ENCODE measurements around the gene LRRC15. TPM values are rescaled to one million over a fixed set of nuclear protein-coding genes. Genes with fewer than 3 reads are reported as not detected.

LRRC15 gene
- total RNA-seq, 2 experiments from 2014 or later: not detected

DNA sequence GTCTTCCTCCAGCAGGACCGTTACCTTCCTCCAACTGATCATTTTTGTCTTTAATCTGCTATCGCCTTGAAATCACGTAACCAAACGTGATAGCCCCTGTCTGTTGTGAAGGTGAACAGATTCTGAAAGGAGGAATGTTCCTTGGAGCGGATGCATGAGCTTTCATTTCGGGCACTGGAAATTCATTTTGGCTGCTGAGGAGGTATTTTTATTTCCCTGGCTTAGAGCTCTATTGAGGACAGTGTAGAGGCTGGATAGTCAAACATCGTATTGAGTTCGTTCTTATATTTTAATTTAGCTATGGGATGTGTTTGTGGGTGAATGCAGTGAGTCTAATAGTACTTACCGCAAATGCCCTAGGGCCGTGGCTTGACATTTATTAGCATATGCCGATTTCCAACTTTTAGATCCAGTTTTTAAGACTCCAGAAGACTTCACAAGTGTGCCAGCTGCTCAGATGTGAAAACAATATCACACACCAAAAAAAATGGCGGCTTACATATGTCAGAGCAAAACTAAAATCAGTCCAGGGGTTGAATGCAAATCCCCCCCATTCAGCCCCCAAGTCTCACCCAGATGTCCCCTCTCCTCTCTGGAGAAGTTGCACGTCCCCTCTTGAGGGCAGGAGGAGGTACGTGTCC is 40.5 kb downstream of the LRRC15 start:
- DNase-seq (ENCODE audit: low spot score): no peak
- BruUV-seq (replicated peaks): no TSS peak
- POLR2A ChIA-PET: no interaction called here

DNA sequence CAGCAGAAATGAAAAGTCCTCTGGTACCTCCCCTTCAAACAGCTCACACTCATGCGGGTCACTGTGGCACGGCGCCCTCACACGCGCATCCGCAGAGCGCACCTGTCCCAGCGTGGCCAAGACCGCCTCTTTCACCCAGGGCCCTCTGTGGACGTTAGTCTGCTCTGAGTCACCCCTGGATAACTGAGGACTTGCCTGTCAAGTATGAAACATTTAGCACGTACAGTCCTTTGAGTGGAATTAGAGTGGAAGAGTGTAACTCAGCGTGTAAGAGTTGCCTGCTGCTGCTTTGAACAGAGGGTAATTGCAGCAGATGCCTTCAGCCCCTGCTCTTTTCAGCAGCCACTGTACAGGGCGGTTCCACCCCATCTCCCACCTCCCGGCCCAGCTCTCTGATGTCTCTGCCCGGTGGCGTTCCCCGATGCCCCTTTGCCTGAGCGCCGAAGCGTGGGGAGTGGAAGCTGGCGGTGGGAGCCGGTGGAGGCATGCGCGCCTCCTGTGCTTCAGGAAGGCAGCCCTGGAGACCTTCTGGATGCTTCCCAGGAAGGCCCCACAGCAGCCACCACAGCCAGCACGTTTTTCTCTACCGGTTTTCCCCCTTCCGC is 41.4 kb downstream of the LRRC15 start:
- Histone ChIP-seq H3K9me2 (ENCODE audit: insufficient read depth, low read length) (no peaks in the 10 kb centered on the region), H3K4me3 (ENCODE audit: low read depth, low read length, poor library complexity, severe bottlenecking) (no peak overlapping the region), H3K79me2 (ENCODE audit: insufficient read depth, low read depth, low read length) (no peaks in the 10 kb centered on the region), H3K27ac (ENCODE audit: low read depth, low read length, poor library complexity, severe bottlenecking) (no peak overlapping the region), H3K36me3 (ENCODE audit: insufficient read depth, low read length) (no peaks in the 10 kb centered on the region), H2AFZ (ENCODE audit: low read length) (no peak overlapping the region), H3K4me1 (ENCODE audit: insufficient read depth, low read length, poor library complexity, severe bottlenecking) (no peaks in the 10 kb centered on the region), H4K20me1 (ENCODE audit: insufficient read depth, low read length) (no peaks in the 10 kb centered on the region), H3K9me3 (ENCODE audit: low read length) (peaks cover 26% of the 10 kb centered on the region), H3K4me2 (ENCODE audit: low read length) (no peak overlapping the region)
- ChIA-PET CTCF (ENCODE audit: unreplicated experiment) (no interaction called here), POLR2A (no interaction called here)
- no peak for DNase-seq (ENCODE audit: low spot score)
- TF ChIP-seq EZH2phosphoT487 (IDR thresholded peaks at IDR 0.05; ENCODE audit: borderline replicate concordance, low read depth, low read length) (no peak), CTCF (conservative IDR thresholded peaks at IDR 0.05; ENCODE audit: low read length) (no peak)
- no TSS peak for BruUV-seq (replicated peaks)
- intact Hi-C loops (cut with micrococcal nuclease; ENCODE audit: unreplicated experiment): no loop called here

More for the DNA sequence above, 40.5 kb downstream of the LRRC15 start:
- CTCF ChIA-PET (ENCODE audit: unreplicated experiment): no interaction called here
- intact Hi-C loops (cut with micrococcal nuclease; ENCODE audit: unreplicated experiment): no loop called here
- Histone ChIP-seq H3K9me3 (ENCODE audit: low read length) (peaks cover 26% of the 10 kb centered on the region), H3K36me3 (ENCODE audit: insufficient read depth, low read length) (no peaks in the 10 kb centered on the region), H3K27ac (ENCODE audit: low read depth, low read length, poor library complexity, severe bottlenecking) (no peak overlapping the region), H3K4me2 (ENCODE audit: low read length) (no peak overlapping the region), H4K20me1 (ENCODE audit: insufficient read depth, low read length) (no peaks in the 10 kb centered on the region), H2AFZ (ENCODE audit: low read length) (no peak overlapping the region), H3K4me3 (ENCODE audit: low read depth, low read length, poor library complexity, severe bottlenecking) (no peak overlapping the region), H3K4me1 (ENCODE audit: insufficient read depth, low read length, poor library complexity, severe bottlenecking) (no peaks in the 10 kb centered on the region), H3K79me2 (ENCODE audit: insufficient read depth, low read depth, low read length) (no peaks in the 10 kb centered on the region), H3K9me2 (ENCODE audit: insufficient read depth, low read length) (no peaks in the 10 kb centered on the region)
- no peak for TF ChIP-seq CTCF (conservative IDR thresholded peaks at IDR 0.05; ENCODE audit: low read length)
- TF ChIP-seq EZH2phosphoT487 (IDR thresholded peaks at IDR 0.05; ENCODE audit: borderline replicate concordance, low read depth, low read length): no peak
